GM12878 (cell line): ENCODE data around the gene TMEM47. TPM values are rescaled to one million over a fixed set of nuclear protein-coding genes. Genes with fewer than 3 reads are reported as not detected.

Source experiments
- ATAC-seq: fragments of 200-7000 bp; cut with Tn5 transposase; 3 replicates; pipeline ENCODE4 v1.9.1; 2020; ENCODE audit warnings: mild to moderate bottlenecking, moderate library complexity
- BruUV-seq: library from RNA; stranded (reverse); fragments of 400-500 nt; replicated peaks from 2 replicates; lab custom pipeline; 2021; lab: Mats Ljungman, UMichigan
- CTCF ChIA-PET: fragments of 300-600 bp; sonication (Branson Sonifier 250); formaldehyde crosslinking; extraction: SDS; loops from one replicate; lab custom pipeline; 2021; ENCODE audit warnings: inconsistent platforms; lab: Yijun Ruan, JAX
- POLR2A ChIA-PET: fragments of 350-600 bp; formaldehyde crosslinking; extraction: SDS; loops from one replicate; lab custom pipeline; 2021; ENCODE audit warnings: inconsistent platforms; lab: Charles Lee
- RAD21 ChIA-PET: fragments of 300-600 bp; sonication (Branson Sonifier 250); formaldehyde crosslinking; loops from one replicate; lab custom pipeline; 2023; ENCODE audit warnings: antibody characterized with exemption; ENCODE audit not compliant: unreplicated experiment; lab: Charles Lee
- SMC1A ChIA-PET: fragments of 300-600 bp; sonication (Branson Sonifier 250); formaldehyde crosslinking; loops from one replicate; lab custom pipeline; 2023; ENCODE audit not compliant: unreplicated experiment, uncharacterized antibody; lab: Charles Lee
- DNase-seq: peaks from one replicate; pipeline ENCODE4 v3.0.0-alpha.2; 2011; ENCODE audit warnings: low read depth, low spot score
- FAIRE-seq: peaks from 3 replicates; lab custom pipeline; 2011; peaks lifted over from hg19 to GRCh38; lab: Jason Lieb, UNC
- H2AFZ ChIP-seq: 2 replicates; pipeline ENCODE4 v1.6.0; 2011; ENCODE audit warnings: low read depth, low read length, control low read depth; ENCODE audit not compliant: control insufficient read depth
- H3K27ac ChIP-seq: 2 replicates; pipeline ENCODE4 v1.5.1; 2011; ENCODE audit warnings: control low read depth; ENCODE audit not compliant: control insufficient read depth, insufficient read depth
- H3K27me3 ChIP-seq, 2 experiments: replicated peaks in 1 of 2; 2 replicates each; pipeline versions ENCODE4 v1.6.0 to v1.6.1; 2011; ENCODE audit warnings: low read length in 1 of 2; ENCODE audit not compliant: control insufficient read depth in 2 of 2, insufficient read depth in 2 of 2
- H3K36me3 ChIP-seq, 2 experiments: 2 replicates each; pipeline ENCODE4 v1.5.1; 2011; ENCODE audit warnings: low read length in 1 of 2; ENCODE audit not compliant: control insufficient read depth in 2 of 2, insufficient read depth in 2 of 2
- H3K4me1 ChIP-seq: 2 replicates; pipeline ENCODE4 v1.6.1; 2011; ENCODE audit warnings: mild to moderate bottlenecking, low read length, moderate library complexity, mixed read lengths; ENCODE audit not compliant: control insufficient read depth, insufficient read depth
- H3K4me2 ChIP-seq: 2 replicates; pipeline ENCODE4 v1.6.0; 2011; ENCODE audit warnings: control low read depth; ENCODE audit not compliant: control insufficient read depth, insufficient read depth
- H3K4me3 ChIP-seq: fragments of 200-600 bp; sonication (generic); 2 replicates; pipeline ENCODE4 v1.5.1; 2016
- H3K79me2 ChIP-seq: 2 replicates; pipeline ENCODE4 v1.6.0; 2011; ENCODE audit warnings: low read length; ENCODE audit not compliant: control insufficient read depth, insufficient read depth
- H3K9ac ChIP-seq: 2 replicates; pipeline ENCODE4 v1.8.0; 2011; ENCODE audit warnings: low read length, control low read depth, mixed read lengths; ENCODE audit not compliant: control insufficient read depth, insufficient read depth
- H3K9me3 ChIP-seq: replicated peaks from 3 replicates; pipeline ENCODE4 v1.5.1; 2011; ENCODE audit warnings: mild to moderate bottlenecking, low read length; ENCODE audit not compliant: control insufficient read depth, insufficient read depth
- H4K20me1 ChIP-seq: 2 replicates; pipeline ENCODE4 v1.6.0; 2011; ENCODE audit not compliant: control insufficient read depth, insufficient read depth
- CEBPB ChIP-seq, 2 experiments: fragments of 150-350 bp in 1 of 2; IDR thresholded peaks; 2 replicates each; pipeline ENCODE4 v1.6.1; 2012 to 2014; ENCODE audit warnings: low read depth in 2 of 2, low read length in 2 of 2, borderline replicate concordance in 1 of 2, inconsistent platforms in 1 of 2
- DPF2 ChIP-seq: fragments of 450-650 bp; IDR thresholded peaks from 2 replicates; pipeline ENCODE4 v1.6.1; 2017; ENCODE audit warnings: mild to moderate bottlenecking
- EGR1 ChIP-seq, 2 experiments: IDR thresholded peaks; 1 replicate in 1 of 2; 2 replicates in 1 of 2; pipeline ENCODE4 v1.6.1; 2011 to 2012; ENCODE audit warnings: low read depth in 2 of 2, low read length in 2 of 2, borderline replicate concordance in 1 of 2, mild to moderate bottlenecking in 1 of 2, moderate library complexity in 1 of 2
- IKZF1 ChIP-seq: fragments of 450-650 bp; conservative IDR thresholded peaks from 2 replicates; pipeline ENCODE4 v1.6.1; 2017; ENCODE audit warnings: antibody characterized with exemption, mild to moderate bottlenecking
- JUND ChIP-seq: IDR thresholded peaks from 2 replicates; pipeline ENCODE4 v1.6.1; 2012; ENCODE audit warnings: low read depth, mild to moderate bottlenecking, low read length, improper control_type of control experiment, moderate library complexity
- MTA3 ChIP-seq: IDR thresholded peaks from 2 replicates; pipeline ENCODE4 v1.6.1; 2012; ENCODE audit warnings: low read length, inconsistent platforms, borderline replicate concordance
- SIN3A ChIP-seq: IDR thresholded peaks from 2 replicates; pipeline ENCODE4 v1.6.1; 2012; ENCODE audit warnings: low read depth, low read length, improper control_type of control experiment
- SIX5 ChIP-seq: IDR thresholded peaks from 2 replicates; pipeline ENCODE4 v1.6.1; 2011; ENCODE audit warnings: mild to moderate bottlenecking, low read depth, low read length, moderate library complexity; ENCODE audit not compliant: severe bottlenecking
- SMAD5 ChIP-seq: IDR thresholded peaks from 2 replicates; pipeline ENCODE4 v1.6.1; 2016; ENCODE audit warnings: antibody characterized with exemption, low read depth
- SPI1 ChIP-seq: IDR thresholded peaks from 2 replicates; pipeline ENCODE4 v1.6.1; 2011; ENCODE audit warnings: low read depth, mild to moderate bottlenecking, low read length, moderate library complexity, borderline replicate concordance; ENCODE audit not compliant: insufficient read depth
- WGBS: methylation state at CpG from one replicate; pipeline ENCODE4 v1.1.6; 2016; ENCODE audit warnings: low lambda C conversion rate; ENCODE audit not compliant: insufficient replicate concordance, insufficient coverage; ENCODE audit errors: missing lambda C conversion rate; 5-methylcytosine and 5-hydroxymethylcytosine counted together
- in situ Hi-C: fragments of 300-500 bp; cut with MboI; formaldehyde crosslinking; loops from 9 replicates; pipeline ENCODE4 v1.14.3; 2018; ENCODE audit warnings: mixed read lengths
- intact Hi-C: fragments of 100-400 bp; cut with micrococcal nuclease; formaldehyde crosslinking; loops from one replicate; pipeline ENCODE4 v1.14.2; 2022; ENCODE audit not compliant: unreplicated experiment
- polyA plus RNA-seq, 11 experiments: library from polyadenylated mRNA; depleted of rRNA in 4 of 11; unstranded in 6 of 11; stranded (reverse) in 5 of 11; fragments of >200 nt; fragmentation: Nextera tagmentation in 4 of 11; fragmentation: Illumina TruSeq in 1 of 11; extraction: Ambion mirVana in 4 of 11; extraction: Trizol in 1 of 11; gene quantifications; 1 replicate in 1 of 11; 2 replicates in 10 of 11; pipeline versions ENCODE4 v1.2.1 to v1.2.3, GENCODE V29; 2011 to 2016; ENCODE audit warnings: inconsistent platforms in 2 of 11, missing spikeins in 2 of 11, low read depth in 1 of 11
- total RNA-seq, 4 experiments: library from RNA; depleted of rRNA in 3 of 4; stranded (reverse); fragments of >200 nt in 3 of 4; fragmentation: Illumina TruSeq in 1 of 4; extraction: Trizol in 1 of 4; gene quantifications; 2 replicates each; pipeline versions ENCODE4 v1.2.1 to v1.2.3, GENCODE V29; 2013 to 2021

Gene TMEM47
- total and polyA plus RNA-seq, 10 of the 15 experiments (the other 5 are each of a cell fraction or from before 2014, with no cell fraction given) = 0.04 to 0.10 (median 0.09) TPM; not detected in 7

DNA sequence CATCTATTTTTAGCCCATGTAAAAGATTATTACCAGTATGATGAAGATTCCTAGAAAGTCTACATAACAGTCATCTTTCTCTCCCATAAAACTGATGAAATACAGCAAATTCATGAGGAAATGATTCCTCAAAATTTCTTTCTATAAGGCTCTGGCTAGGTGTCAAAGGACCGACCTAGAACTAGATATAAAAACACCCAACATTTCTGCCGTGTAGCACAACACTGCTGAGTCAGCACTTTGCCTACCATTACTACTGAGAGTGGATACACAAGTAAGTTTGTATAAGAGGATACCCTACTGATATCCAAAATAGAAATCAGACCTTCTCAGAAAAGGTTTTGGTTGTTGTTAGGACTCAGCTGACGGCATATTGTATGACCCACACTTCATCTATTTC, 24.7 kb downstream of the TMEM47 start:
- ChIA-PET CTCF (interaction anchor here (0.6 kb wide), 1 partner anchor 9 kb away, joined by 3 read pairs; no protein-coding TSS in a partner anchor), RAD21 (no interaction called here), POLR2A (no interaction called here), SMC1A (no interaction called here)
- H3K79me2 ChIP-seq = no peaks in the 10 kb centered on the region
- WGBS = 31% methylated on average over 3 of the region's 3 CpGs
- no peaks in the 10 kb centered on the region for H3K4me1 ChIP-seq
- H4K20me1 ChIP-seq = no peaks in the 10 kb centered on the region
- H3K9me3 ChIP-seq = no peaks in the 10 kb centered on the region
- DNase-seq (no peak), FAIRE-seq (no peak), ATAC-seq (no peak)
- BruUV-seq = no TSS peak
- no peaks in the 10 kb centered on the region for H3K27me3 ChIP-seq
- no peak overlapping the region for H3K9ac ChIP-seq
- H3K36me3 ChIP-seq = no peaks in the 10 kb centered on the region
- TF ChIP-seq MTA3 (no peak), SIX5 (no peak), IKZF1 (no peak), EGR1 (IDR thresholded peaks at IDR 0.05; ENCODE audit: borderline replicate concordance in 1 of 2, low read depth in 2 of 2, low read length in 2 of 2) (no peak), JUND (no peak), SIN3A (no peak), CEBPB (IDR thresholded peaks at IDR 0.05; ENCODE audit: borderline replicate concordance in 1 of 2, low read depth in 2 of 2, low read length in 2 of 2) (no peak), SPI1 (no peak), DPF2 (no peak), SMAD5 (no peak)
- no peak overlapping the region for H3K4me2 ChIP-seq
- intact Hi-C loops (no loop called here), in situ Hi-C loops (no loop called here)
- H3K27ac ChIP-seq = no peak overlapping the region
- H3K4me3 ChIP-seq = no peak overlapping the region
- no peak overlapping the region for H2AFZ ChIP-seq
